Measurements from ENCODE around the gene METTL1.
A peak's percentile ranks its signal among the peaks of the same experiment; 100 is the strongest.

The METTL1 gene

GRCh38 chr12:57762463-57762862 lies 9.4 kb downstream of the METTL1 start:
- no peak for DNase-seq (ENCODE audit: low spot score)
- TF ChIP-seq CTCF (IDR thresholded peaks at IDR 0.05; ENCODE audit: extremely low read depth, missing control alignments): no peak

GRCh38 chr12:57761391-57761998 lies 10.4 kb downstream of the METTL1 start:
- TF ChIP-seq CTCF (IDR thresholded peaks at IDR 0.05; ENCODE audit: extremely low read depth, missing control alignments): no peak
- DNase-seq (ENCODE audit: low spot score): no peak

- DNase-seq (ENCODE audit: low spot score): no peak
- no peak for TF ChIP-seq CTCF (IDR thresholded peaks at IDR 0.05; ENCODE audit: extremely low read depth, missing control alignments)
Measured at GRCh38 chr12:57760347-57760982, 11.4 kb downstream of the METTL1 start.

GRCh38 chr12:57759360-57759980 lies 12.4 kb downstream of the METTL1 start:
- peak; percentile 45 for TF ChIP-seq CTCF (IDR thresholded peaks at IDR 0.05; ENCODE audit: extremely low read depth, missing control alignments)
- DNase-seq (ENCODE audit: low spot score): peak; percentile 60

GRCh38 chr12:57758552-57759359 lies 13.1 kb downstream of the METTL1 start:
- TF ChIP-seq CTCF (IDR thresholded peaks at IDR 0.05; ENCODE audit: extremely low read depth, missing control alignments): no peak
- DNase-seq (ENCODE audit: low spot score): no peak

- DNase-seq (ENCODE audit: low spot score): no peak
- TF ChIP-seq CTCF (IDR thresholded peaks at IDR 0.05; ENCODE audit: extremely low read depth, missing control alignments): no peak
Measured at GRCh38 chr12:57757771-57758170, 14.1 kb downstream of the METTL1 start.
